ENCODE results near the gene GUCA1C. TPM values are rescaled to one million over a fixed set of nuclear protein-coding genes. Genes with fewer than 3 reads are reported as not detected.

GUCA1C gene
- total RNA-seq (2022; extraction: Qiagen RNA extraction; ENCODE audit: low read depth) = not detected in 5 replicates

GRCh38 chr3:108953700-108954099 is at the start of gene GUCA1C:
Gene GUCA1C, minus strand, starts transcription at chr3:108953879. Its CDS starts 117 bp downstream, at chr3:108953762.

Other genes with a start within 250 kb of the GUCA1C start
- not detected in 5 replicates for gene RETNLB, start 196.5 kb downstream of the GUCA1C start, total RNA-seq (2022; extraction: Qiagen RNA extraction; ENCODE audit: low read depth)
- not detected in 5 replicates for gene TRAT1, start 131.1 kb downstream of the GUCA1C start, total RNA-seq (2022; extraction: Qiagen RNA extraction; ENCODE audit: low read depth)
- gene MORC1, start 164.3 kb upstream of the GUCA1C start, total RNA-seq (2022; extraction: Qiagen RNA extraction; ENCODE audit: low read depth) = not detected in 5 replicates
- gene C3orf85, start 182.8 kb upstream of the GUCA1C start, total RNA-seq (2022; extraction: Qiagen RNA extraction; ENCODE audit: low read depth) = not detected in 5 replicates